HG03066 (cell line): ENCODE data around the gene PRKACG.
"Not testable (repeated sequence)": the region's sequence is repeated elsewhere in the genome, so short reads cannot be mapped to it uniquely, and the experiment has no call there.

Source experiments
- ATAC-seq: cut with Tn5 transposase; IDR thresholded peaks from one replicate; pipeline ENCODE4 v1.9.1; 2021; ENCODE audit warnings: low read depth; ENCODE audit not compliant: unreplicated experiment

Gene PRKACG

DNA sequence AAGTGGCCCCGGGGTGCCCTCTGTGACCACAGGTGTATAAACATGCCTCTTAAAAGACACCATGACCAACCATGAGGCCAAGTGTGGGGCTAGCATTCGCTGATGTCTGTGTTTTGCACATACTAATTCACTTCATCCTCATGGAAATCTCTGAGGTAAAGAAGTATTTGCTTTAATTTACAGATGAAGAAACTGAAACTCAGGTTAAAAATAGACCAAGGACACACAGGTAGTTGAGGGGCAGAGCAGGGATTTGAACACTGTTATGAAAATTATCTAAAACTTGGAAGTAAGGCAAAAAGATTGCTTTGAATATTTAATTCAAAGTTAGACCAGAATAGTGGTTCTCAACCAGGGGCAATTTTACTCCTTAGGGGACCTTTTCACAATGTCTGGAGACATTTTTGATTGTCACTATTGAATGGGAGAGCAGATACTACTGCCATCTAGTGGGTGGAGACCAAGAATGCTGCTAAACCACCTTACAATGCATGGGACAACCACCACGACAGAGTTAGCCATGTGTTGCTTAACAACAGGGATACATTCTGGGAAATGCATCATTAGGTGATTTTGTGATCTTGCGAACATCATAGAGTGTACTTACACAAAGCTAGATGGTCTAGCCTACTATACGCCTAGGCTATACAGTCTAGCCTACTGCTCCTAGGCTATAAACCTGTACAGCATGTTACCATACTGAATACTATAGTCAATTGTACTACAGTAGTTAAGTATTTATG lies 13.6 kb upstream of the PRKACG start:
- peak; percentile 74 for ATAC-seq

DNA sequence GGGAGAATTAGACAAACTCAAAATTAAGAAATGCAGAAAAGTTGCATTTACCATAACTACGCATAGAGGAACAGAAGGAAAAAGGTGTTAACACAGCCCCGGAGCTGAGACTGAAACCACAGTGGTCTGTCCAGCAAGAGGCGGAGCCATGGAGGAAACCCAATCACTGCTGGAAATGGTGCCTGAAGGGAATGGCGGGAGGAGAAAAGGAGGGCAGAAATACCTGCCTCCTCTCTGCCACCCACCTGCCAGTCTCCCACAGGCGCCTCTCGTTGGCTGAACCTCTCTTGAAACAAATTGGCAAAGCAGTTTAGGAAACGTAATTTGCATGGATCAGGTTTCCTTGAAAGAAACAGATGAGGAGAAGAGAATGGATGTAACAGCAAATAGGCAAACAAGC lies 9.7 kb upstream of the PRKACG start:
- no peak for ATAC-seq

DNA sequence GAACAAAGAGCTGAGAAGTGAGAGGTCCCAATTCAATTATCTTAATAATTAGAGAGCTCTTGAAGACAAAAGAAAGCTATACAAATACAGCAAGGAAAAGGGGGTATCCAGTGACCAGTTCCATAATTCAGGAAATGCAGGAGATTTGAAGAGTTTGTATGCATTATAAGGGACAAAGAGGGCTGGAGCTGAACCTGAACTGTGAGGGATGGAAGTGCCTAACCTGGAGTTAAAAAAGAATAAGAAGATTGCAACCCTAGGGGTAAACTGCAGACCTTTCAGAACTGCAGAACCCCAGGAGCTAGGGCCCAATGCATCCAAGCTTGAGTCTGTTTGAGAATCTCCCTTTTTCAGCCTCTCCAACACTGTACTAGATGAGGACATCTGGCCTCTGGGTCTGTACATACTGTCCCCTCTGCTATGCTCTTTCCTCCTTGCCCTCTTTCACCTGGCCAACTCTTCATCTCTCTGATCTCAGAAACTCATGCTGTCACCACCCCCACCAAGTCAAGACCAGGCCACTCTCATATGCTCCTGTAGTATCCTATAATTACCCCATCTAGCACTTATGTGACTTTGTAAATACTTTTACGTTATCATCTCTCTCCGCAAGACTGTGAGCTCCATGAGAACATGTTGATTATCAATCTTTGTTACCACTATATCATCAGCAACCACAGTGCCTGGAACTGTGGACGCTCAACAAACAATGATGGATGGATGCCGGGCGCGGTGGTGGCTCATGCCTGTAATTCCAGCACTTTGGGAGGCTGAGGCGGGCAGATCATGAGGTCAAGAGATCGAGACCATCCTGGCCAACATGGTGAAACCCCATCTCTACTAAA lies 6.6 kb upstream of the PRKACG start:
- ATAC-seq, result no peak

DNA sequence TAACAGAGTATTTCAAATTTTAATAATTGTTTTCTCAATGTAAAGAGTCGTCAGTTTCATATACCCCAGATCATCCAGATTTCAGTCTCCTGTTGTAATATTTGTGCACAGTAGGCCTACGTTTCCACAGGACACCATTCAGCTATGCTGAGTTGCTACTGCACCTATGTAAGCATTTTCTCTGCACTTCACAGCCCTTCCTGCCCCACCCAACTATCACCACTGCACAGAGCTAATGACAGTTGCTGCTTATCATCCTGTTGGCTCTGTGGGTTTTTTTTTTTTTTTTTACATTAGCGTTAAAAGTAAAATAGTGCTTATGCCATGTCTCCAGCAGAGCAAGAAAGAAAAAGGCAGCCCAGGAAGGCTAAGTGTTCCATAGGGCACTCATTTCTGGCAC lies 5.9 kb upstream of the PRKACG start:
- no peak for ATAC-seq

DNA sequence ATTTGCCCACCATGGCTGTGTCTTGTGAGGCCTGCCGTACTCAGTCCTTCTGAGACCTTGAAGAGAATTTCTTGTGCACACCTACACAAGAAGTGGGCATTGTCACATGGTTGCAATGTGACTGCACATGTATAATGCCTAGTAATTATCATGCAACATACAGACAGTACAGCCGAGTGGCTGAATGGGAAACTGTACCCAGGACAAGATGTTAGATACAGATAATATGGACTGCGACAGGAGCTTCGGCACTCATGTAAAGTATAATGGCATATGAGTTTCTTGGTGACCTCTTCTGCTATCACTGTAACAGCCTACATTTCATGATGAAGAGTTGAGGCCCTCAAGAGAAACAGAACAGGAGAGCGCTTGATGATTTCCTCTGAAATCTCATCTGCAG lies 4.8 kb upstream of the PRKACG start:
- no peak for ATAC-seq

DNA sequence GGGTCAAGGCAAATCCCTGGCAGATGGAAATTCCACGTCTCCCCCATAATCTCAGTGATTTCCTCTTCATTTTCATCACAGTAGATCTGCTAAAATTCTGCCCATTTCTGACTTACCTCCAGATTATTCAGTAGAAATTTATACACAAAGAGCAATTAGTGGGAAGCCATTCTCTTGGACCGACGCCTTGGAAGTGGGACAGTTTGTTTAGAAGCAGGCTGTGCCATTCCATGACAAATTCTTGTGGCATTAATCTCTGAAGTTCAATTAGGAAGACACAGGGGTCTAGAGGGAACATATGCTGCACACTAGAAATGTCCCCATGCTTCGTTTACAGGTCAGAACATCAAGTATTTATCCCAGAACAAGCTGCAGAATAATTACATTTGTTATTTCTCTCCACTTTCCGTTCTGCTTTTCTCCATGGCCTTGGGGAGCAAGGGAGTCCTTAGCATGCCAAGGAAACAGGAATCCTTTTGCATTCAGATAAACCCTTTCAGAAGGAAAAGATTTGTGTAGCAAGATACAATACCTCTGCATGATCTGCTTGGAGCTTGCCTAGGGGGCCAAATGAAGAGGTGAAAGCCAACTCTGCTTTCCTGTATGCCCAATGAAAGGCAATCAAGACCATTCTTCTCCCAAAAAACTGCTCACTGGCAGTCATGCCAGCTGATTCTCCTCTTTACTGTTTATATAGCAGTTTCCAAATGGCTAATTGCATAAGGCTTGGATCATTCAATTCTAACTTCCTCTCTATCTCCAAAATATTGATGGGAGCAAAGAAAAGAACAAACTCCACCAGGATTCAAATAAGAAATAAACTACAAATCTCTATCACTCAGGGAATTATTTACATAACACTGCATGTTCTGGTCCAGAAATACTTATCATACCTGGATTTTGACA lies 2.5 kb upstream of the PRKACG start:
- ATAC-seq, result no peak

DNA sequence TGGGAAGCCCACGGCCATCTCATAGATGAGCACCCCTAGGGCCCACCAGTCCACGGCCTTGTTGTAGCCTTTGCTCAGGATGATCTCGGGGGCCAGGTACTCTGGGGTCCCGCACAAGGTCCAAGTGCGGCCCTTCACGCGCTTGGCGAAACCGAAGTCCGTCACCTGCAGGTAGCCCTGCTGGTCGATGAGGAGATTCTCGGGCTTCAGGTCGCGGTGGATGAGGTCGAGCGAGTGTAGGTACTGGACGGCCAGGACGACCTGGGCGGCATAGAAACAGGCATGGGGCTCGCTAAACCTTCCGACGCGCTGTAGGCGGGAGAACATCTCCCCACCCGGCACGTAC lies 558 bp downstream of the PRKACG start:
- ATAC-seq, result no peak

DNA sequence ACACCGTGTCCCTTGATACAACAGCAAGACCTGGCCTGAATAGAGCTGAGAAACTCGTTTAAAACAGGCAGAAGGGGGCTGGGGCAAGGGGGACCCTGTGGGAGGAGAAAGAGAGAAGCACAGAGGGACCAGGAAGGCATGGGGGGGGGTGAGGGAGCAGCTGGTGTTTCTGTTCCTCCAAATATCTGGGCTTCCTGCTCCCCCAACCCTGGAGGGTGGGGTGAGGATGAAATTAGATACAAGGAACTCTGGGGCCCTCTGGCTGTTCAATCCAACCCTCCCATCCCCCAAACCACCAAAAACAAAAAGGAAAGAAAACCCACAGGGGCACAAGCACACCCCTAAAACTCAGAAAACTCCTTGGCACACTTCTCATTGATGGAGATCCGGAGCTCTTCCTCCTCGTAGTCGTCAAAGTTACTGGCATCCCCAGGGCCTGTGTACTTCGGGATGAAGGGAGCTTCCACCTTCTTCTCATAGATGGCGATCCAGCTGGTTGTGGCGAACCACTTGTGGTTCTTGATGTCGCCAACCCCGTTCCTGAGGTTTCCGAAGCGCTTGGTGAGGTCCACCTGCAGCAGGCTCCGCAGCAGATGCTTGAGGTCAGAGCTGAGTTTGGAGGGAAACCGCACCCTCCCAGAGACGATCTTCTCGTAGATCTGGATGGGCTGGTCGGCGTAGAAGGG lies 1.1 kb downstream of the PRKACG start:
- ATAC-seq, result no peak

DNA sequence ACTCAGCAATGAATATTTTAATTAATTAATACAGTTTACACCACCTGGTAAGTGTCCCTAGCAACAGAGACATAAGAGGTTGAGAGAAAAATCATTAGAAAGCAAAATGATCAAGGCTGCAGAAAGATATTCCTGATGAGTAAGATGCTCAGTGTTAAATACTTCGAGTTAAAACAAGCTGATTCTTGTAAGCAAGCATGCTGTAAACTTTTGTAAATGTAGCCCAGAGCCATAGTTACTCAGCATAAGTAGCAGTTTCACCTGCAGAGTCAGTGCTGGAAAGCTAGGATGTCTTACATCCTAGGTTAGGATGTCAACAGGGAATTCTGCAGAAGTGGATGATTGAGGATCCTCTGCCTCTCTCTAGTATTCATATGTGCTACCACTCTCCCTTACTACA lies 4.2 kb downstream of the PRKACG start:
- ATAC-seq, result no peak

DNA sequence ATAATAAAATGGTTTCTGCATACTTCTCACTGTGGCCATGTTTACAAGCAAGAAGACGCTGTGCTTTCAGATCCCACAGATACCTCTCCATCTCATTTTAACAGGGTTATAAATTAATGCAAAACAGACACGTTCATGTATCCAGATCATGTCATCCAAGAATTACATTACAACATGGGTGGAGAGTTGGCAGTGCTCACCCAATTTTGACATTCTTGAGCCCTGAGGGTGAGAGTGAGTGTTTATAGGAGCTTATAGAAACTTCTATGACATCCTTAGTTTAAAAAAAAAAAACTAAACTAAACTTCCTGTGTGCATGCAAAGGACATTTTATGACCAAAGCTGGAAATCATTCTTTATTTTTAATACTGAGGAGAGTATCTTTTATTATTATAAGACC lies 9.1 kb downstream of the PRKACG start:
- ATAC-seq, result no peak

DNA sequence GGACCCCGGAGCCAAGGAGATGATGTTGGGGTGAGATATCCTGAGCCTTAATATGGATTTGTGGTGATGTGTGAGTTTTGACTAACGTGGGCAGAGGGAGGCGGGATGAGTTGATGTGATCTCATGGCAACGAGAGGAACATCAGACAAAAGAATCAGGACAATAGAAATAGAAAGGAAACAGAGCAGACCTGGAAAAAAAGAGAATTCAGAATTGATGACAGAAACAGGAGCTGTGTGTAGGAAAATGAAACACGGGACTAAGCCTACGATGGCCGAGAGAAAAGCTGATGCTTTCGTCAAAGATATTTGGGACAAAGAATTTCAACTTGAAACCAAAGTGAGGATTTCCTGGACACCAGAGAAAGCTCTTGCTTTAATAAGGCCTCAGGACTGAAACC lies 10.9 kb downstream of the PRKACG start:
- ATAC-seq, result no peak

DNA sequence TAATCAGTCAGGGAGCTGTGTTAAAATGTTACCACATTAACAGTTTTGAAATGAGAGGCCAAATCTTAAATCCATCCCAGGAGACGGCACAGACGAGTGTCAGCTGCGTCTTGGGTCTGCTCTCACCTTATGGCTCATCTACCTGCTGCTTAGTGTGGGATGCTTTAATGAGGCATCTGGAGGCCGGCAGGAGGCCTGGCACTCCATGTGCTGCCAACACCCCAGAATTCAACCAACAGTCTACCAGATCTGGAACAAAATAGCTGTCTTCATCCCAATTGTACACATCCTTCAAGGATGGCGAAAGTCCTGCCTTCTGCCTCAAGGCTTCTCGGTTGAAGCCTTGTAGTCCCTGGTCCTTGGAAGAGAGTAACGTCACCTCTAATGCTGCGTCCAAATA lies 12.0 kb downstream of the PRKACG start:
- ATAC-seq, result no peak

DNA sequence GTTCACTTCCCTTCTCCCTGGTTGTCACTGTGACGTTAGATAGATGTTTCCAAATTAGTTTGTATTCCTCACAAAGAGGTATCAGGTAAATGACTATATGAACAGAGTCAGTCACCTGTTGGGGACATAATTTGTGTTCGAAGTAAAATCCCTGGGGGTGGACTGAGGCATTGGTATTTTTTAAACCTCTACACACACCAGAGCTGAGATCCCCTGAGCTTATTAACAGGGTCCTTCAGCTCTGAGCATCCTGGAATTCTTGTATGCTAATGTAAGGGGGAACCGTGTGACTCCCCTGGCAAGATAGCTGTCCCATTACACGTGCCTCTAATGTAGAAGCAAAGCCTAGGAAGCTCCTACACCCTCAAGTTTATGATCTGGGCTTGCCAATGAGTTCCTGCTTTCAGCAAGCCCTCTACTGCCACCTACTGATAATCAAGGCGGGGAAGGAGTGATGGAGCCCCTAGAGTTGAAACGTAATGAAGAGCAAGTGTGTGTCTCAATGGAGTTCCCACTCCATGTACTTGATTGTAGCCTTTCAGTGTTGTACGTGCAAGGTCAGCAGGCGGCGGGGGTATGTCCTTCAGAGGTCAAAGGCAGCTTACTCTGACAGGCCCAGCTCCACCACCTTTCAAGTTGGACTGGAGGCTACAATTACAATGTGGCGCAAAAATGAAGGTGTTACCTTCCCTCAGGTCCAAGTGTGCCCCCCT lies 14.4 kb downstream of the PRKACG start:
- peak; percentile 67 for ATAC-seq

DNA sequence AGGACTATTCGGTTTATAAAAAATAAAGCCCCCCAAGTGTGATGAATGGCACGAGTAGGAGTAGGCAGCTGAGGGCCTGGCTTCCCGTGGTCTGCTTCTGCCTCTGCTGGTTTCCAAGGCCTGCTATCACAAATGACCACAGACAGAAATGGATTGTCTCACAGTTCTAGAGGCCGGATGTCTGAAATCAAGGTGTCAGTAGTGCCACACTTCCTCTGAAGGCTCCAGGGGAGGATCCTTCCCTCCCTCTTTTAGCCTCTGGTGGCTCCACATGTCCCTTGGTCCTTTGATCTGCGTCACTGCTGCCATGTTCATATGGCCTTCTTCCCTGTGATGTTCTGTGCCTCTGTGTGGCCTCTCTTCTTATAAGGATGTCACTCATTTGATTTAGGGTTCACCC lies 15.1 kb downstream of the PRKACG start:
- no peak for ATAC-seq

DNA sequence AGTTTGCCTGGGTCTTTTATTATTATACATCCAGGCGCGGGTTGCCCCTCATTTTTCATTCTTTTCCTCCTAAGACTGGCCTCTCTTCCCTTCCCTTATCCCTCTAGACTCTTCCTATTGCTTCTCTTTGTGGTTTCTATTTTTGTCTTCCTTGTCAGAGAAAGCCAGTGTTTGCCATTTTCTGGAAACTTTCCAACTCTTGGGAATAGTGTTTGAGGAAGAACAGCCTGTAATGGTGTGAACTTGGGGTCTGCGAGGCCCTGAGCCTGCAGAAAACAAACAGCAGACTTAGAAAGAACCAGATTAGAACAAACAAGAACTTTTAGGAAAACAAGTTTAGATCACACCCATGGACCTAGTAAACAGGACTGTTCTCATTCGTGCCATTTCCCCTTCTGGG lies 15.5 kb downstream of the PRKACG start:
- ATAC-seq, result no peak

DNA sequence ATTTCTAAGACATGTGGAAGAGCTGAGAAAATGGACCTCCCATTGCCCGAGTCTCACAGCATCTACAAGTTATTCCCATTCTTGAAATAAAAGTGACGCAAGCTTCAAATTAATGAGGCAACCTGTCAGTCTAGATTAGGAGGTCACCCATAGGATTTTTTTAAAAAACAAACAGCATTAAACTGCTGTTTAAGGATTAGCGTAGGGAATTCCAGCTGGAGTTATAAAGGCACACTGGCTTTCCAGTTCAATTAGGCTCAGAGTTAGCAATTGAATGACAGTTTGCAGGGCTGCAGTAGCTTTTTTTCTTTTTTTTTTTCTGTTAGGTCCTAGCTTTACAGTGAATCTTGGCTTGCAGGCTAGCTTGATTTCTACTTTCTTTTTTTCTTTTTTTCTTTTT lies 16.2 kb downstream of the PRKACG start:
- no peak for ATAC-seq

DNA sequence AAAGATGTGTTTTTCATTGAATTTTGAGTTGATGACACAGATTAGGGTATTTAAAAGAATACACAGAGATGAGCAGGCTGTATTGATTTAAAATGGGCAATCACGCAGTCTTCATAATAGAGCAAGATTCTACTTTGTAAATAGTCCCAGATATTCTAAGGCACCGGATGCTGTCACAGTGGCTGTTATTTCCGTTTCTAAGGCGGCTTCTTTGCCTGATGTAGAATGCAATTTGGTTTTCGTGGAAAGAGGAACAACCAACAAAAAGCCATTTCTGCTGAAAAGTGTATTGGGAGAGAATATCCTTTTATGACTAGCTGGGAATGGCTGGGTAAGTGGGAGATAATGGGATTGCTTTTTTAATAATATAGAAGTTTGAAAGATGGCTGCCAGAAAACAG lies 17.5 kb downstream of the PRKACG start:
- ATAC-seq, result no peak

DNA sequence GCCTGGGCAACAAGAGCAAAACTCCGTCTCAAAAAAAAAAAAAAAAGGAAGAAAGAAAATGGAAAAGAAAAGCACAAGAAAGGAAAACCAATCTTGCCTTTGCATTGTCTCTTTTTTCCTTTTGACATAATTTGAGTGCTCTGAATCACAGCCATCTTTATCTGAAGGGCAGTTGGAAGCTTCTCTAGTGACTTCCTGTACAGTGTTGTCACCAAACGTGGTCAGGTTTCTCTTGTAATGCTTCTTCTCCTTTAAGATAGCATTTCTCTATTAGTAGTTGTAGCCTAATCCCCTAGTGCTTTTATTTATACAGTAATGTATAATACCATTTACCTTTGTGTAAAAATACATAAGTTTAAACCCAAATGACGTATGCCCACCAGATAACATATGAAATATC lies 18.1 kb downstream of the PRKACG start:
- ATAC-seq, result no peak

DNA sequence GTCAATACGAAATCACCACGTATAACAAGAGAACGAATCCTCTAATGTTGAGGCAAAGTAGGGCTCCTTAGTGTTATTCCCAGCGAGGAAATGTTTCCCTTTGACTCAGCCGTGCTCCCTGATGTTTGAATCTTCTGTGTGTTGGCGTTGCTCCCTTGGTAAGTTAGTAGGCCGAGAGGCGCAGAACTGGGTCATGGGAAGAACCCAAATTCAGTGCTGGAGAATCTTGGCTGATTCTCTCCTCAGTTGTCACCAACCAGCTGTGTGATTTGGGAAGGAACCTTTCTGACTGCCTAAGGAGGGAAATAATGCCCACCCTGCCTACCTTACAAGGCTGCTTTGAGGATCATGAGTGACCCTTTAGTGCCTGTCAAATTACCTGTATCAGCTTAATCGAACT lies 22.5 kb downstream of the PRKACG start:
- ATAC-seq, result no peak

DNA sequence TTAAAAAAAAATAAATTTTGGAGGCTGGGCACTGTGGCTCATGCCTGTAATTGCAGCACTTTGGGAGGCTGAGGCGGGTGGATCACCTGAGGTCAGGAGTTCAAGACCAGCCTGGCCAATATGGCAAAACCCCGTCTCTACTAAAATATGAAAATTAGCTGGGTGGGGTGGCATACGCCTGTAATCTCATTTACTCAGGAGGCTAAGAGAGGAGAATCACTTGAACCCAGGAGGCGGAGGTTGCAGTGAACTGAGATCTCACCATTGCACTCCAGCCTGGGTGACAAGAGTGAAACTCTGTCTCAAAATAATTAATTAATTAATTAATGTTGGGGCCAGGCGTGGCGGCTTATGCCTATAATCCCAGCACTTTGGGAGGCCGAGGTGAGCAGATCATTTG lies 27.0 kb downstream of the PRKACG start:
- ATAC-seq, result not testable (repeated sequence)
